Esophagus (tissue), 2 donors: ENCODE data around the gene YWHAH. TPM values are rescaled to one million over a fixed set of nuclear protein-coding genes. Genes with fewer than 3 reads are reported as not detected.

Experiments
- H3K27ac ChIP-seq, 2 donors: one replicate each; pipeline ENCODE4 v1.5.1; 2013; ENCODE audit warnings: low read depth in 2 of 2, mild to moderate bottlenecking in 2 of 2, inconsistent platforms in 1 of 2, low read length in 1 of 2, moderate library complexity in 1 of 2
- H3K27me3 ChIP-seq, 2 donors: one replicate each; pipeline ENCODE4 v1.6.1; 2013; ENCODE audit warnings: low read length in 2 of 2, control low read depth in 1 of 2, mild to moderate bottlenecking in 1 of 2; ENCODE audit not compliant: insufficient read depth in 2 of 2, control insufficient read depth in 1 of 2
- H3K36me3 ChIP-seq, 2 donors: one replicate each; pipeline ENCODE4 v1.6.1; 2013; ENCODE audit warnings: low read length in 1 of 2; ENCODE audit not compliant: control insufficient read depth in 2 of 2, insufficient read depth in 2 of 2
- H3K4me1 ChIP-seq, 2 donors: one replicate each; pipeline ENCODE4 v1.6.1; 2013; ENCODE audit warnings: low read length in 1 of 2; ENCODE audit not compliant: control insufficient read depth in 2 of 2, insufficient read depth in 2 of 2
- H3K4me3 ChIP-seq, 2 donors: one replicate each; pipeline ENCODE4 v1.5.1; 2013; ENCODE audit warnings: low read length in 2 of 2, mild to moderate bottlenecking in 2 of 2, low read depth in 1 of 2, moderate library complexity in 1 of 2
- H3K9me3 ChIP-seq, 2 donors: one replicate each; pipeline ENCODE4 v1.6.1; 2013; ENCODE audit warnings: mild to moderate bottlenecking in 2 of 2, low read depth in 1 of 2, low read length in 1 of 2, moderate library complexity in 1 of 2; ENCODE audit not compliant: control insufficient read depth in 2 of 2, insufficient read depth in 1 of 2
- WGBS, 2 donors: extraction: QIAGEN DNeasy Blood & Tissue Kit; methylation state at CpG; one replicate each; pipeline ENCODE4 v1.1.7; 2013; 5-methylcytosine and 5-hydroxymethylcytosine counted together
- polyA plus RNA-seq, 2 donors: library from polyadenylated mRNA; stranded (reverse); fragments of 200-250 nt; gene quantifications; one replicate each; pipeline ENCODE4 v1.2.3, GENCODE V29; 2013
- donor health status: healthy with polysubstance abuse.
- donor health status: Bipolar disorder and iron deficiency.

Gene YWHAH
- polyA plus RNA-seq, 2 donors = 47.7 to 53.4 TPM

DNA sequence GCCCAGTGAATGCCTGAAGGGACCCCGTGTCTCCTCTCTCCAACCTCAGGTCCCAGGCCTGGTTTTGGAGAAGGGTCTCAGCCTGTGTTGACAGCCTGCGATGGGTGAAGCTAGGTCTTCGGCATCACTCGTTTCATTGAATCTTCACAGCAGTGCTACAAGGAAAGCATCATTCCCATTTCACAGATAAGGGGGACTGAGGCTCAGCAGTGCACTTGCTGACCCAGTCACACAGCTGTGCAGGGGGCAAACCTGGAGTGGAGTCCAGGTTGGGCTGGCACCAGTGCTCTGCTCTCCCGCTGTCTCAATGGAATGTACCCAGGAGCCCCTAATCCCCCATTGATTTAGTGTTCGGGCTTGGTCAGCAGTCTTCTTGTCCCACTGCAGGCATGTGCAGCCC lies 10.9 kb upstream of the YWHAH start:
- no peaks in the 10 kb centered on the region for H3K9me3 ChIP-seq
- no peak overlapping the region for H3K27ac ChIP-seq
- WGBS, 2 donors = 93 to 94% methylated on average over 6 of the region's 6 CpGs
- peaks cover 0 to 2% of the 10 kb centered on the region in 2 donors for H3K4me1 ChIP-seq
- H3K27me3 ChIP-seq = no peaks in the 10 kb centered on the region
- H3K4me3 ChIP-seq = no peak overlapping the region
- H3K36me3 ChIP-seq = no peaks in the 10 kb centered on the region

DNA sequence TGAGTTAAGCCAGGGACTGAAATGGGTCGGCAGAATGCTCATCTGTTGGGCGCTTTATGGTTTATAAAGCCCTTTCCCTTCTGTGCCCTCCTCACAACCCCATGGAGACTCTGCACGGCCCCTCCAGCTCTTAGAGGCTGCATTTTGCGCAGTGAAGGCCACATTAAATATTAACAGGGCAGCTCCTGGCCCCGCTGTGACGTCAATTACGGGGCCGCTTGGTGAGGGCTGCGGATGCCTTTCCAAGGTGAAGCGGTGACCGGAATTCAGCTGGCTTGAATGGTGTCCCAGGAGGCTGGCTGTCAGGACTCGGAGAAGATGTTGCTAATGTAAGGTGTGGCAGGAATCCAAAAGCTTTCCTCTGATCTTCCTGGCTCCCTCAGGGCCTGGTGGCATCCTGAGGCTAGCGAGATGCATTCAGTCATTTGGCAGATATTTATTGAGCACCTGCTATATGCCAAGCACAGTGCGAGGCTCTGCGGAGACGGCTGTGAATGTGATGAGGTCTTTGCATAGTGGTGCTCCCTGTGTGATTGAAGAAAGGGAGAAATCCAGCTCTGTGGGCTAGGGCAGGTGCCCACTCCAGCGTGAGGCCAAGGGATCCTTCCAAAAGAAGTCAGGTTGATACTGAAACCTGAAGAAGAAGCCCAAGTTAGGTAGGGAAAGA lies 10.4 kb upstream of the YWHAH start:
- H3K27me3 ChIP-seq = no peaks in the 10 kb centered on the region
- WGBS, 2 donors = 79% methylated on average over 17 of the region's 17 CpGs
- H3K9me3 ChIP-seq = no peaks in the 10 kb centered on the region
- H3K27ac ChIP-seq = no peak overlapping the region
- H3K4me1 ChIP-seq = peaks cover 0 to 2% of the 10 kb centered on the region in 2 donors
- H3K36me3 ChIP-seq = no peaks in the 10 kb centered on the region
- no peak overlapping the region for H3K4me3 ChIP-seq

DNA sequence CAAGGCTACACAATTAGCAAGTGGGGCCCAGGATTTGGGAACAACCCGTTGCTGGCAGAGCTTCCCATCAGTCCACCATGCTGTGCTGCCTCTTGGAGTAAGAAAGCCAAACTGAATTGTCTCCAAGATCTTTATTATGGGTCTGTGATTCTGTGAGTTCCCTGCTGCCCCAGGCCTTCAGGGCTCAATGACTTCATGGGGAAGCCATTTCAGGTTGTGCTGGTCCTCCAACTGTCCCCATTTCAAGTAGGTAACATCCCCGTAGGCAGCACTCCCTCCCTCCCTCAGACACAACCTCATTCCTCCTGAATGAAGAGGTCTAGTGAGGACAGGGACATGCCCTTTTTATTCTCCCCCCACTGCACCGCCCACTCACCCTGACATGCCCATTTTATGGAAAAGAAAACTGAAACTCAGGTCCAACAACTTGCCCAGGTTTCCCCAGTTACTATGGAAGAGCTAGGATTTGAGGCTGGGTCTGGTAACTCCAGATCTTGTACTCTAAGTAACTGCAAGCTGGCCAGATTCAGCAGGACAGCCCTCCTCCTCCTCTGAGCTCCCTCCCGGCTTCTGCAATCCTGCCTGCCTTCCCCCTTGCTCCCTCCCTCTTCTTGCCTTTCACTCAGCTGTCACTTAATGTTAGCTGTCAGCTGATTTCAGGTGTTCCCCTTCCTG lies 8.2 kb upstream of the YWHAH start:
- Histone ChIP-seq H3K27me3 (no peaks in the 10 kb centered on the region), H3K9me3 (no peaks in the 10 kb centered on the region), H3K27ac (no peak overlapping the region), H3K36me3 (no peaks in the 10 kb centered on the region), H3K4me1 (no peaks in the 10 kb centered on the region), H3K4me3 (no peak overlapping the region)
- 73 to 84% methylated on average over 4 of the region's 4 CpGs for WGBS, 2 donors

DNA sequence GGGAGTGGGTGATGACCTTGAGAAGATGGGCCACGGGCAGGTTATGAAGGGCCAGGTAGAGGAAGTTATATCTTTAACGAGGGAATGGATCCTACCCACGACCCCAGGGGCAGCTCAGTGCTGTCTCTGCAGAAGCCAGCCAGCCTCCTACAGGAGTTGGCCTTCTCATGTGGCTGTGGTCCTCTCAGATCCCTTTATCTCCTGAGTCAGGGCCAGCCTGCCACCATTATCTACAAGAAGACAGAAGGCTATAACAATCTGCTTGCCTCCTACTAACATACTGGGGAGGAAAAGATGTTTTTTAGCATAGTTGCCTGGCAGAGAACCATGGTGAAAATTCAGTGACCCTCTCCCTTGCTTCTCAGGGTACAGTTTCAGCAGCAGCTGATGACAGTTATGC lies 7.0 kb upstream of the YWHAH start:
- H3K36me3 ChIP-seq = no peaks in the 10 kb centered on the region
- H3K27me3 ChIP-seq = no peaks in the 10 kb centered on the region
- H3K4me1 ChIP-seq = no peaks in the 10 kb centered on the region
- WGBS, 2 donors = 71 to 76% methylated on average over 3 of the region's 3 CpGs
- H3K9me3 ChIP-seq = no peaks in the 10 kb centered on the region
- no peak overlapping the region for H3K4me3 ChIP-seq
- H3K27ac ChIP-seq = no peak overlapping the region

DNA sequence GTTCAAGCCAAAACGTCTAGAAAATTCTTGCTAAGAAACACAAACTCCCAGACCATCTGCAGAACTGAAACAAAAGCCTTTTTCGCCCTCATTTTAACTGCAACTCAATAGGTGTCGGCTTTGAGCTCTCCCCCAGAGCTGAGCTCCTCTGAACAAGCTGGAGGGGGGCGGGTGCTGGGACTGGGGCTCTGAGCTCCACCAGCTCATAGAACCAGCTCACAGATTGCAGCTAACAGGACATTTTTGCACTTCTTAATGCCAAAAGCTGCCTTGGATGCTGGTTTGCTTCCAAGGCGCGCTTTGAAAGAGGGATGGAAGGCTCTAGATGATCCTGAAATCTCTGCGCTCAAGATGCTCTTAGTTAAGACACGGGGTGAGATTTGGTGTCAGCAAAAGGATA lies 6.0 kb upstream of the YWHAH start:
- no peak overlapping the region for H3K4me3 ChIP-seq
- 76 to 85% methylated on average over 8 of the region's 8 CpGs for WGBS, 2 donors
- H3K4me1 ChIP-seq = no peaks in the 10 kb centered on the region
- no peaks in the 10 kb centered on the region for H3K36me3 ChIP-seq
- H3K9me3 ChIP-seq = no peaks in the 10 kb centered on the region
- no peaks in the 10 kb centered on the region for H3K27me3 ChIP-seq
- H3K27ac ChIP-seq = no peak overlapping the region

DNA sequence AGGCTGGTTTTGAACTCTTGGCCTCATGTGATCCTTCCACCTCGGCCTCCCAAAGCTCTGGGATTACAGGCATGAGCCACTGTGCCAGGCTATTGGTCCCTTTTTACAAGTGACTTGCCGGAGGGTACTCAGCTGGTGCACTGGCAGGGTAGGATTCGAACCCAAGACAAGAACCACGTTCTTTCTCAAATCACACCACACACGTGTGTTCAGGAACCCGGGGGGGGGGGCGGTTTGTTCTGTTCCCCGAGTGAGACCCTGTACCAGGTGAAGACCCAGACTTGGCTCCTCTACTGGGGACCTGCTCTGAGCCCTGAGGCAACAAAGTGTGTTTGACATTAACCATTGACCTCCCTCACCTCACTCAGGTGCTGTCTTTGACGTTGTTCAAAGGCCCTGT lies 3.8 kb upstream of the YWHAH start:
- no peaks in the 10 kb centered on the region for H3K9me3 ChIP-seq
- H3K27ac ChIP-seq = no peak overlapping the region
- H3K36me3 ChIP-seq = no peaks in the 10 kb centered on the region
- no peaks in the 10 kb centered on the region for H3K4me1 ChIP-seq
- H3K4me3 ChIP-seq = no peak overlapping the region
- H3K27me3 ChIP-seq = no peaks in the 10 kb centered on the region
- WGBS, 2 donors = 75 to 83% methylated on average over 9 of the region's 9 CpGs

DNA sequence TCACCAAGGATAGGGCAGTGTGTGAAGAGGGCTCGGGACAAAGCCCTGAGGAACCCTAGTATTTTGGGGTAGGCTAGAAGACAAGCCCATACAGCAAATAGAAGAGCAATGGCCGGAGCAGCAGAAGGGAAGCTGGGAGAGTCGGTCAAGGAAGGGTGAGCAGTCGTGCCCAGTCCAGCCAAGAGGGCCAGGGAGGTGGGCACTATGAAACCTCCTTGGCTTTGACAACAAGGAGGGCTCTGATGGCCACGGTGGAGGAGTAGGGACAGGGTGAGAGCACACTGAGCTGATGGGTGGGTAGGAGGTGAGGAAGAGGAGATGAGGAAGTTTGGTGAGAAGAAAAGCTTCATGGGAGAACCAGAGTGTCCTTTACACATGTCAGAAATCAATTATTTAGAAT lies 2.2 kb upstream of the YWHAH start:
- 90 to 93% methylated on average over 5 of the region's 5 CpGs for WGBS, 2 donors
- Histone ChIP-seq H3K4me1 (no peaks in the 10 kb centered on the region), H3K36me3 (no peaks in the 10 kb centered on the region), H3K27me3 (no peaks in the 10 kb centered on the region), H3K27ac (no peak overlapping the region), H3K4me3 (no peak overlapping the region), H3K9me3 (no peaks in the 10 kb centered on the region)

DNA sequence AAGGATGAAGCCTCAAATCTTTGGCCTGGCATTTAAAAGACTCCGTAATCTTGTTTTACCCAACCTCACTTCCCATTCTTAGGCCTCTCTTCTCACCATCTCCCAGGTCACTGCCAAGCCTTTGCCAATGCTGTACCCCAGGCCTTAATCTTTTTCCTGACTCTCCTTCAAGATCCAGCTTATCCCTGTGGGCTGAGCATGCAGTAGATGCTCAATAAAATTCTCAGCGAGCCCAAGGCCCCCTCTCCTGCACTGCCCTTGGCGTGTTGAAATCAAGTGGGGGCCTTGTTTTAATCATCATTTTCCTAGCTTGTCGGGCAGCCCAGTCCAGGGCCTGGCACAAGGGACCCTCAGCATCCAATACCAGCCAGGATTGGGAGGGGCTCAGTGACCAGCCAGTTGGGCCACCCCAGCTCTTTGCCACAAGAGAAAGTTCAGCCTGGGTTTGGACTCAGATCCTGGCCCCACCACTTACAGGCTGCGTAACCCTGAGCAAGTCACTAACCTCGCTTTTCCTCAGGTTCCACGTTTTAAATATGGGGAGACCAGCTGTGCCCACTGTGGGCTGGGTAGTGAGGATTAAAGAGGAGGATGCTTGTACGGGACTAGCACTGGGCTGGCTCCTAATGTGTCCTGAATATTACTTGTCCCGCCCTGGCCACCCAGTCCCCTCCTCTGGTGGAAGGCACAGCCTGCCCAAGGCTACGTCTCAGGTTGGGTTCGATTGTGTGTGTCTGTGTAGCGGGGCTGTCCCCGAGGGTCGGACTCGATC lies 943 bp upstream of the YWHAH start:
- H3K27ac ChIP-seq = peak overlapping the region; percentile 91 to 97
- no peaks in the 10 kb centered on the region for H3K4me1 ChIP-seq
- 41 to 43% methylated on average over 15 of the region's 15 CpGs for WGBS, 2 donors
- H3K4me3 ChIP-seq = peak overlapping the region; percentile 87 to 88
- H3K36me3 ChIP-seq = no peaks in the 10 kb centered on the region
- no peaks in the 10 kb centered on the region for H3K9me3 ChIP-seq
- H3K27me3 ChIP-seq = no peaks in the 10 kb centered on the region

DNA sequence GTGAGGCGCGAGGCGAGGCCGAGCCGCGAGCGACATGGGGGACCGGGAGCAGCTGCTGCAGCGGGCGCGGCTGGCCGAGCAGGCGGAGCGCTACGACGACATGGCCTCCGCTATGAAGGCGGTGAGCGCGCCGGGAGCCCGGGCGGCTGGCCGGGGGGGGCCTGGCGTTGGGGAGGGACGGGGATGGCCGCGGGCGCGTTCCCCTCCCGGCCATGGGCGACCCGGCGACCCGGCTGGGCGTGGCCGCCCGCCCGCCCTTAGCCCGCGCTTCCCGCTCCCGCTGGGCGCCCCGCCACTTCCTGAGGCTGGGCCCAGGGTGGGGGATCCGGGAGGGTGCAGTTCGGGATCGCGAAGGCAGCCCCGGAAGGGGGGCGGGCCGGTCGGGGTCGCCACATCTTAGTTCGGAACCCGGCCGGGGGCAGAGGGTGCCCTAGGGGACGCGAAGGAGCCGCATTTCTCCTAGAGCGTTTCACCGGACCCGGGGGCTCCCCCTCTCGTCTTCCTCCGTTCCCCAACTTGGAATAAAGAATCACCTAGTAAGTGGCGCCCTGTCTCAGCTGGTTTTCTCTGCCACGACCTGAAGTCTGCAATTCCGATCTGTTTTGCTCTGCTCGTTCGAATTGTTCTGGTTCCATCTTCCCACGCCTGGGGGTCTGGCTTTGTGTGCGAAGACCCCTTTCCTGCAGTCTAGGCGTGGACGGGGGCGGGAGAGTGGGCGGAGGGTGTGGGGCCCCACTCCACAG lies 536 bp downstream of the YWHAH start:
- H3K9me3 ChIP-seq = no peaks in the 10 kb centered on the region
- no peaks in the 10 kb centered on the region for H3K4me1 ChIP-seq
- peak overlapping the region; percentile 92 to 97 for H3K27ac ChIP-seq
- H3K27me3 ChIP-seq = no peaks in the 10 kb centered on the region
- no peaks in the 10 kb centered on the region for H3K36me3 ChIP-seq
- H3K4me3 ChIP-seq = peak overlapping the region; percentile 87 to 88
- WGBS, 2 donors = 0% methylated on average over 39 to 76 of the region's 76 CpGs
